ENCODE results near the gene PIGC.

PIGC gene

DNA sequence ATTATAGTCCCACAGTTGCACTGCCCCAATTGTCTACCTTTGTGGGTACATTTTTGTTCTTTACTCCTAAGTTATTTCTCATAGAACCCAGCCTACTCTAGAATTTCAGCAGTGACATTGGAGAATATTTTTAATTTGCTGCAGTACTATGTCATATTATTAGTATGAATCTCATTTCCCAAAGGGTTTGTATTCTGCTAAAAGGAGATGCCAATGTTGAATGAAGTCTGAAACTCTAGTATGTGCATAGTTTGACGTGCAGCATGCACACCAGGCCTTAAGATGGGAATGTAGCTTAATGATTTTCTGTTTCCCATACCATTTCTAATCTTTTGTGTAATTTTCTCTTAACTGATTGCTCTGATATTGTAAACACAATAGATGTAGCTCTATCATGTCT, 33.8 kb downstream of the PIGC start:
- no CpG with 5 or more reads among the region's 1 CpG for WGBS (ENCODE audit: insufficient coverage)
- no peaks in the 10 kb centered on the region for H3K36me3 ChIP-seq (ENCODE audit: control insufficient read depth in 4 of 4, insufficient read depth in 4 of 4, low read length in 3 of 4)
- H3K27me3 ChIP-seq (replicated peaks in 2 of 5; ENCODE audit: control insufficient read depth in 4 of 5, insufficient read depth in 5 of 5, low read length in 4 of 5): no peaks in the 10 kb centered on the region
- no peak overlapping the region for H3K4me3 ChIP-seq (ENCODE audit: control insufficient read depth in 1 of 7, extremely low read depth in 1 of 7, insufficient read depth in 4 of 7, low read depth in 2 of 7, low read length in 6 of 7)
- ChIA-PET CTCF (interaction anchor here (1.1 to 1.5 kb wide), 2 partner anchors 18 to 407 kb away, joined by 3 read pairs; no protein-coding TSS in a partner anchor), POLR2A (no interaction called here)
- H3K4me1 ChIP-seq (ENCODE audit: control extremely low read depth in 1 of 4, control insufficient read depth in 4 of 4, insufficient read depth in 4 of 4, low read length in 3 of 4): peaks cover 0 to 2% (median 0%) of the 10 kb centered on the region in 4 experiments
- no peak overlapping the region for H3K27ac ChIP-seq (ENCODE audit: insufficient read depth in 1 of 2, low read depth in 1 of 2, low read length in 2 of 2, poor library complexity in 1 of 2, severe bottlenecking in 2 of 2)
- H3K9me3 ChIP-seq (ENCODE audit: control extremely low read depth in 1 of 5, control insufficient read depth in 4 of 5, insufficient read depth in 2 of 5, low read depth in 1 of 5, low read length in 4 of 5): no peaks in the 10 kb centered on the region
- no peak for DNase-seq

DNA sequence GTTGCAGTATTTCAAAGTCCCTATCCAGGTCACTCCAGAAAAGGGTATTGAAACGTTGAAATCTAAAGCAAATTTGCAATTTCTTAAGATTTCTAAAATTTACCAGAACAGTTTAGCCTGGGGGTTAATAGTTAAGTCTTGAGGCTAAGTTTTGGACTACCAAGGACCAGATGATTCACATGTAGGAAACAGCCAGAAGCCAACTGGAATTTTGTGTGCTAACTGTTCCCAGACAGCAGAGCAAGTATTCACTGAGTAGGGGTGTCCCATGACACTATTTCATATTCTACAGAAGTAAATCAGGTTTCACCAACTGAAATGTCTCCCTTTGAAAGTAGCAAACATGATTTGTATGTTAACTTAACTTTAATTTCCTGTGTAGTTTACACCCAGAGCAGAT, 34.9 kb downstream of the PIGC start:
- H3K27me3 ChIP-seq (replicated peaks in 2 of 5; ENCODE audit: control insufficient read depth in 4 of 5, insufficient read depth in 5 of 5, low read length in 4 of 5): no peaks in the 10 kb centered on the region
- no peak overlapping the region for H3K4me3 ChIP-seq (ENCODE audit: control insufficient read depth in 1 of 7, extremely low read depth in 1 of 7, insufficient read depth in 4 of 7, low read depth in 2 of 7, low read length in 6 of 7)
- POLR2A ChIA-PET: no interaction called here
- CTCF ChIA-PET: interaction anchor here (1.2 to 1.6 kb wide), 2 partner anchors 36 to 318 kb away, joined by 3 read pairs; no protein-coding TSS in a partner anchor
- peaks cover 0 to 2% (median 0%) of the 10 kb centered on the region in 4 experiments for H3K4me1 ChIP-seq (ENCODE audit: control extremely low read depth in 1 of 4, control insufficient read depth in 4 of 4, insufficient read depth in 4 of 4, low read length in 3 of 4)
- DNase-seq: no peak
- no peaks in the 10 kb centered on the region for H3K36me3 ChIP-seq (ENCODE audit: control insufficient read depth in 4 of 4, insufficient read depth in 4 of 4, low read length in 3 of 4)
- H3K9me3 ChIP-seq (ENCODE audit: control extremely low read depth in 1 of 5, control insufficient read depth in 4 of 5, insufficient read depth in 2 of 5, low read depth in 1 of 5, low read length in 4 of 5): no peaks in the 10 kb centered on the region
- no peak overlapping the region for H3K27ac ChIP-seq (ENCODE audit: insufficient read depth in 1 of 2, low read depth in 1 of 2, low read length in 2 of 2, poor library complexity in 1 of 2, severe bottlenecking in 2 of 2)
- 86% methylated on average over 1 of the region's 1 CpG for WGBS (ENCODE audit: insufficient coverage)

DNA sequence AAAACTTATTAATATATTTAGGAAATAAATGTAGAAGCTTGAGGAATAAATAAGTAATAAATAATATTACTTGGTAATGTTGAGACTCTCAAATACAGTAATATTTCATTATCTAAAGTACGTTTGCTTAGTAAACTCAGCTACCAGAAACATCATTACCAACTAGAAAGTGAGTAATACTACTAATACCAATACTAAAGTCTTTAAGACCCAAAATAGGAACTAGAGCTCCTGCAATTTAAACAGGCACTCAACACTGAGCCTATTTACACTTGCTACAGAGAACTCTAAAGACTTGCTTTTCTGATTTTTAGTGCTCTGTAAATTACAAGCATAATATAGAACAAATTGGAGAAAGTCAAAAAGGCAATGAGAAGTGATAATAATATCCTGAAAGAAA, 36.9 kb downstream of the PIGC start:
- POLR2A ChIA-PET: no interaction called here

GRCh38 chr1:172405912-172406311, 38.0 kb downstream of the PIGC start:
- no peak overlapping the region for H3K27ac ChIP-seq (ENCODE audit: insufficient read depth in 1 of 2, low read depth in 1 of 2, low read length in 2 of 2, poor library complexity in 1 of 2, severe bottlenecking in 2 of 2)
- H3K4me1 ChIP-seq (ENCODE audit: control extremely low read depth in 1 of 4, control insufficient read depth in 4 of 4, insufficient read depth in 4 of 4, low read length in 3 of 4): peaks cover 0 to 2% (median 0%) of the 10 kb centered on the region in 4 experiments
- CTCF ChIA-PET: interaction anchor here (1.1 to 3.3 kb wide), 3 partner anchors 11 to 315 kb away, joined by 3 to 12 read pairs (median 5); no protein-coding TSS in a partner anchor
- no peak overlapping the region for H3K4me3 ChIP-seq (ENCODE audit: control insufficient read depth in 1 of 7, extremely low read depth in 1 of 7, insufficient read depth in 4 of 7, low read depth in 2 of 7, low read length in 6 of 7)
- POLR2A ChIA-PET: no interaction called here
- no peaks in the 10 kb centered on the region for H3K27me3 ChIP-seq (replicated peaks in 2 of 5; ENCODE audit: control insufficient read depth in 4 of 5, insufficient read depth in 5 of 5, low read length in 4 of 5)
- H3K36me3 ChIP-seq (ENCODE audit: control insufficient read depth in 4 of 4, insufficient read depth in 4 of 4, low read length in 3 of 4): no peaks in the 10 kb centered on the region
- H3K9me3 ChIP-seq (ENCODE audit: control extremely low read depth in 1 of 5, control insufficient read depth in 4 of 5, insufficient read depth in 2 of 5, low read depth in 1 of 5, low read length in 4 of 5): no peaks in the 10 kb centered on the region
- DNase-seq: no peak

More for the DNA sequence above, 36.9 kb downstream of the PIGC start:
- Histone ChIP-seq H3K27ac (ENCODE audit: insufficient read depth in 1 of 2, low read depth in 1 of 2, low read length in 2 of 2, poor library complexity in 1 of 2, severe bottlenecking in 2 of 2) (no peak overlapping the region), H3K4me3 (ENCODE audit: control insufficient read depth in 1 of 7, extremely low read depth in 1 of 7, insufficient read depth in 4 of 7, low read depth in 2 of 7, low read length in 6 of 7) (no peak overlapping the region), H3K36me3 (ENCODE audit: control insufficient read depth in 4 of 4, insufficient read depth in 4 of 4, low read length in 3 of 4) (no peaks in the 10 kb centered on the region), H3K4me1 (ENCODE audit: control extremely low read depth in 1 of 4, control insufficient read depth in 4 of 4, insufficient read depth in 4 of 4, low read length in 3 of 4) (peaks cover 0 to 2% (median 0%) of the 10 kb centered on the region in 4 experiments), H3K9me3 (ENCODE audit: control extremely low read depth in 1 of 5, control insufficient read depth in 4 of 5, insufficient read depth in 2 of 5, low read depth in 1 of 5, low read length in 4 of 5) (no peaks in the 10 kb centered on the region), H3K27me3 (replicated peaks in 2 of 5; ENCODE audit: control insufficient read depth in 4 of 5, insufficient read depth in 5 of 5, low read length in 4 of 5) (no peaks in the 10 kb centered on the region)
- DNase-seq: no peak
- CTCF ChIA-PET: interaction anchor here (1.0 kb wide), 2 partner anchors 9 to 36 kb away, joined by 3 read pairs; no protein-coding TSS in a partner anchor
- WGBS (ENCODE audit: insufficient coverage): no CpG with 5 or more reads among the region's 1 CpG

DNA sequence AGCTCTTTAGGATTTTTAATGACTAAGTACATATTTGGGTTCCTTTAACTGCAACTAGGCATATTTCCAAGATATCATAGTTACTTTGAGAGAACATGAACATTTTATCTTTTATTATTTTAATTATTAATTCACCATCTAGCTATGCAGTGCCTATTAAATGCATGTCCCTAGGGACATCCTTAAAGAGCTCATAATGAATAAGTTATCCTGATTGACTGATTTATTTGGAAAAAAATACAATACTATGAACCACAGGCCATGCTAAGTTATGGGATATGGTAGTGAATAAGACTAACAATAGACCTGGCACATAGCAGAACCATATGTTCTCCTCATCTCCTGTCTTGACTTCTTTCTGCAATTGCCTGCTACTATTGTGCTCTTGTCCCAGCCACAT, 39.7 kb downstream of the PIGC start:
- Histone ChIP-seq H3K27ac (ENCODE audit: insufficient read depth in 1 of 2, low read depth in 1 of 2, low read length in 2 of 2, poor library complexity in 1 of 2, severe bottlenecking in 2 of 2) (no peak overlapping the region), H3K9me3 (ENCODE audit: control extremely low read depth in 1 of 5, control insufficient read depth in 4 of 5, insufficient read depth in 2 of 5, low read depth in 1 of 5, low read length in 4 of 5) (no peaks in the 10 kb centered on the region), H3K36me3 (ENCODE audit: control insufficient read depth in 4 of 4, insufficient read depth in 4 of 4, low read length in 3 of 4) (no peaks in the 10 kb centered on the region), H3K4me1 (ENCODE audit: control extremely low read depth in 1 of 4, control insufficient read depth in 4 of 4, insufficient read depth in 4 of 4, low read length in 3 of 4) (peaks cover 0 to 4% (median 2%) of the 10 kb centered on the region in 4 experiments), H3K27me3 (replicated peaks in 2 of 5; ENCODE audit: control insufficient read depth in 4 of 5, insufficient read depth in 5 of 5, low read length in 4 of 5) (no peaks in the 10 kb centered on the region), H3K4me3 (ENCODE audit: control insufficient read depth in 1 of 7, extremely low read depth in 1 of 7, insufficient read depth in 4 of 7, low read depth in 2 of 7, low read length in 6 of 7) (no peak overlapping the region)
- POLR2A ChIA-PET: interaction anchor here (0.7 kb wide), 1 partner anchor 435 kb away, joined by 3 read pairs; no protein-coding TSS in a partner anchor
- no peak for DNase-seq
- CTCF ChIA-PET: interaction anchor here (1.0 to 6.9 kb wide), 3 partner anchors 13 to 401 kb away, joined by 3 to 46 read pairs (median 12); no protein-coding TSS in a partner anchor

DNA sequence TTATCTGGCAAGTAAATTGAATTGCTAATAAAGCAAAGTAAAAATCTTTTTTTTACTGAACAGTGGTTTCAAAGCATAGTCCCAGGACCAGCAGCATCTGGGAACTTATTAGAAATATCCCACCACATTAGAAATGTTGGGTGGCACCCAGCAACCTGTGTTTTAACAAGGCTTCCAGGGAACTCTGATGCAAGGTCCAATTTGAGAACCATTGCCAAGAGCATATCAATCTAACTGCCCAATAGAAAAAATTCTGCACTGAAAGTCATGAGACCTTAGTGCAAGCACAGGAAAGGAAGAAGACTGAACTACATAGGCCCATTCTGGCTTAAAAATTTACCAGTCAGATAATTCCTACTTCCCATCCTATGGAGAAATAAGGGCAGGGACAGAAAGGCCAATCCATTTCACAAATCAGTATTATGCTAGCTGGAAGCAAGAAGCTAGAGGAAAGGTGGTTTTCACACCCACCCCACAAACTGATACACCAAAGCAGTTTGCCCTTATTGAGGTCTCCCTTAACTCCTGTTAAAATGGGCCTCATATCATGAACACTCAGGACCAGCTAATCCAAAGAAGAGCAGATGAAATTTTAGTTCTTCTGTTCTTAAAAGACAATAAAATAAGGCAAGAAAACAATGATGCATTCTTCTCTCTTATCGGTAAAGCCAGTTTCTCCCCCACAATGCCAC, 40.8 kb downstream of the PIGC start:
- no peak for DNase-seq
- ChIA-PET POLR2A (no interaction called here), CTCF (interaction anchor here (0.6 to 6.9 kb wide), 5 partner anchors 14 to 497 kb away, joined by 3 to 66 read pairs (median 12); no protein-coding TSS in a partner anchor)

DNA sequence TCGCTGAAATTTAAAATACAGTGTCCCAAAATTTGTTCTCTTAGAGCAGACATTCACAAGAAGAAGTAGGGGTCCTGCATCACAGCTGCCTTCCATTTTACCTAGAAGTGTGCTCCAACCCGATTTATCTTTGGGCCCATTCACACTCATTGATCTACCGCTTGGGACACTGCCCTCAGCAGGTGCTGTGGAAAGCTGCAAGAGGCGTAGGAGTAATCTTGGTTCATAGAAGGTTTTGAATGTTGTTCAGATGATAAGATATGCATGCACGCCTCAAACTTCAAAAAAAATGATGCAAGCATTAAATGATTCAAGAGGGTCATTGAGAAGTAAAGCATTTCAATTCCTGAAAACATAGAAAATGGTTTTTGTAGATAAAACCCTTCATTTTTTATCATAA, 42.0 kb downstream of the PIGC start:
- CTCF ChIA-PET: interaction anchor here (1.3 to 6.9 kb wide), 4 partner anchors 254 to 399 kb away, joined by 3 to 66 read pairs (median 24); no protein-coding TSS in a partner anchor
- no peak overlapping the region for H3K4me3 ChIP-seq (ENCODE audit: control insufficient read depth in 1 of 7, extremely low read depth in 1 of 7, insufficient read depth in 4 of 7, low read depth in 2 of 7, low read length in 6 of 7)

More for the DNA sequence above, 40.8 kb downstream of the PIGC start:
- Histone ChIP-seq H3K9me3 (ENCODE audit: control extremely low read depth in 1 of 5, control insufficient read depth in 4 of 5, insufficient read depth in 2 of 5, low read depth in 1 of 5, low read length in 4 of 5) (no peaks in the 10 kb centered on the region), H3K4me3 (ENCODE audit: control insufficient read depth in 1 of 7, extremely low read depth in 1 of 7, insufficient read depth in 4 of 7, low read depth in 2 of 7, low read length in 6 of 7) (no peak overlapping the region), H3K36me3 (ENCODE audit: control insufficient read depth in 4 of 4, insufficient read depth in 4 of 4, low read length in 3 of 4) (no peaks in the 10 kb centered on the region), H3K4me1 (ENCODE audit: control extremely low read depth in 1 of 4, control insufficient read depth in 4 of 4, insufficient read depth in 4 of 4, low read length in 3 of 4) (peaks cover 0 to 4% (median 2%) of the 10 kb centered on the region in 4 experiments), H3K27me3 (replicated peaks in 2 of 5; ENCODE audit: control insufficient read depth in 4 of 5, insufficient read depth in 5 of 5, low read length in 4 of 5) (no peaks in the 10 kb centered on the region), H3K27ac (ENCODE audit: insufficient read depth in 1 of 2, low read depth in 1 of 2, low read length in 2 of 2, poor library complexity in 1 of 2, severe bottlenecking in 2 of 2) (no peak overlapping the region)
- WGBS (ENCODE audit: insufficient coverage): 100% methylated on average over 1 of the region's 1 CpG

More for the DNA sequence above, 42.0 kb downstream of the PIGC start:
- no peak overlapping the region for H3K27ac ChIP-seq (ENCODE audit: insufficient read depth in 1 of 2, low read depth in 1 of 2, low read length in 2 of 2, poor library complexity in 1 of 2, severe bottlenecking in 2 of 2)
- no peaks in the 10 kb centered on the region for H3K9me3 ChIP-seq (ENCODE audit: control extremely low read depth in 1 of 5, control insufficient read depth in 4 of 5, insufficient read depth in 2 of 5, low read depth in 1 of 5, low read length in 4 of 5)
- POLR2A ChIA-PET: no interaction called here
- WGBS (ENCODE audit: insufficient coverage): 95% methylated on average over 4 of the region's 5 CpGs
- peaks cover 0 to 4% (median 2%) of the 10 kb centered on the region in 4 experiments for H3K4me1 ChIP-seq (ENCODE audit: control extremely low read depth in 1 of 4, control insufficient read depth in 4 of 4, insufficient read depth in 4 of 4, low read length in 3 of 4)
- H3K27me3 ChIP-seq (replicated peaks in 2 of 5; ENCODE audit: control insufficient read depth in 4 of 5, insufficient read depth in 5 of 5, low read length in 4 of 5): no peaks in the 10 kb centered on the region
- H3K36me3 ChIP-seq (ENCODE audit: control insufficient read depth in 4 of 4, insufficient read depth in 4 of 4, low read length in 3 of 4): no peaks in the 10 kb centered on the region
- no peak for DNase-seq

Measured in common myeloid progenitor, CD34-positive (primary cell).